T-helper 1 cell treated with Interleukin-12 subunit alpha and Interleukin-12 subunit beta and Interleukin-4 antibody, amounts not matched to agents 30 ng/mL and 1 ng/mL, for 36 hours (primary cell): ENCODE results near the gene DEFB112. TPM values are rescaled to one million over a fixed set of nuclear protein-coding genes. Genes with fewer than 3 reads are reported as not detected.

Experiments used
- intact Hi-C: fragments of 100-400 bp; cut with micrococcal nuclease; formaldehyde crosslinking; loops from one replicate; pipeline ENCODE4 v1.15.1; 2024
- total RNA-seq: library from RNA; stranded (reverse); gene quantifications from 2 replicates; pipeline ENCODE4 v1.2.3, GENCODE V29; 2022

DEFB112 gene
- total RNA-seq, 1 donor from 2014 or later: not detected

DNA sequence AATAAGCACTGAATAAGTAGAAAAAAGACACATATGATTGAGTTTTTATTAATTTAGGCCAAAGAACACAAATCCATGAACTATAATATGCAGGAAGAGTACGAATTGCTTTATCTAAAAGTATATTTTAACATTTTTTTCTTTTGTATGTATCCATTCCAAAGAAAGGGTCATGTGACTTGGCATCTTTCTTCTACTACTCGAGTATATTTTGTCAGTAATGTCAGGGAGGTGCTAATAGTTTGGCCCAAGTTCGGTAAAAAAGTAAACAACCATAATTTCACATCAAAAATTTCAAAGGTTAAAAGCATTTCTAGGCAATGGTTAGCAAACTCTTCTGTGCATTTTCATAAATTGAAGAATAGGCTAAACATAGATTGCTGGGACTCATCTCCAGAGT is 46.6 kb downstream of the DEFB112 start:
- intact Hi-C loops: no loop called here

GRCh38 chr6:49995278-49995677 is 54.5 kb downstream of the DEFB112 start:
- intact Hi-C loops: no loop called here

Other genes starting within 250 kb of the DEFB112 start
- not detected in 2 replicates for gene CRISP1, start 183.4 kb downstream of the DEFB112 start, total RNA-seq
- not detected in 2 replicates for gene DEFB114, start 85.8 kb downstream of the DEFB112 start, total RNA-seq
- not detected in 2 replicates for gene DEFB113, start 80.3 kb downstream of the DEFB112 start, total RNA-seq
- gene DEFB110, start 27.9 kb downstream of the DEFB112 start, total RNA-seq: not detected in 2 replicates